HCT116 (cell line): Measurements from ENCODE around the gene MYZAP. TPM values are rescaled to one million over a fixed set of nuclear protein-coding genes. Genes with fewer than 3 reads are reported as not detected.

ENCODE experiments used
- ATAC-seq: fragments of 200-7000 bp; cut with Tn5 transposase; 2 replicates; pipeline ENCODE4 v1.9.1; 2020; ENCODE audit warnings: mild to moderate bottlenecking, moderate library complexity
- BruUV-seq: library from RNA; stranded (reverse); fragments of 400-500 nt; replicated peaks from 2 replicates; lab custom pipeline; 2021; lab: Mats Ljungman, UMichigan
- CTCF ChIA-PET: fragments of 300-600 bp; sonication (Branson Sonifier 250); formaldehyde crosslinking; loops from one replicate; lab custom pipeline; 2021; ENCODE audit warnings: antibody characterized with exemption; lab: Charles Lee
- POLR2A ChIA-PET: fragments of 300-600, 350-600 bp; sonication (Branson Sonifier 250); formaldehyde crosslinking; loops from one replicate; lab custom pipeline; 2021; ENCODE audit warnings: antibody characterized with exemption; lab: Charles Lee
- RAD21 ChIA-PET, 2 experiments: fragments of 300-600 bp; sonication (Branson Sonifier 250); formaldehyde crosslinking; loops; one replicate each; lab custom pipeline; 2023; ENCODE audit warnings: low total read pairs in 2 of 2; ENCODE audit not compliant: uncharacterized antibody in 2 of 2, unreplicated experiment in 2 of 2, low non-redundant PET in 1 of 2; lab: Charles Lee
- DNase-seq: peaks from one replicate; pipeline ENCODE4 v3.0.0-alpha.2; 2010; ENCODE audit warnings: low read depth, low spot score
- H2AFZ ChIP-seq: fragments of 200-600 bp; shearing (Covaris generic), sonication (generic); 2 replicates; pipeline ENCODE4 v1.6.1; 2017; ENCODE audit warnings: low read depth, mixed run types, mixed read lengths, antibody characterized with exemption, low read length; ENCODE audit not compliant: poor library complexity, severe bottlenecking
- H3K27ac ChIP-seq: 2 replicates; pipeline ENCODE4 v1.5.1; 2012; ENCODE audit warnings: low read depth, low read length
- H3K27me3 ChIP-seq: fragments of 200-600 bp; sonication (generic); 2 replicates; pipeline ENCODE4 v1.6.1; 2016; ENCODE audit warnings: mixed run types, low read length, mixed read lengths; ENCODE audit not compliant: insufficient read depth
- H3K36me3 ChIP-seq, 2 experiments: fragments of 200-500 bp in 1 of 2; fragments of 200-600 bp in 1 of 2; sonication (Bioruptor generic) in 1 of 2; sonication (generic) in 1 of 2; 2 replicates each; pipeline versions ENCODE4 v1.5.1 to v1.6.1; 2014 to 2016; ENCODE audit warnings: low read length in 2 of 2, inconsistent platforms in 1 of 2, mixed read lengths in 1 of 2, mixed run types in 1 of 2; ENCODE audit not compliant: insufficient read depth in 2 of 2, control insufficient read depth in 1 of 2
- H3K4me1 ChIP-seq, 2 experiments: fragments of 200-600 bp in 1 of 2; sonication (generic) in 1 of 2; 2 replicates each; pipeline versions ENCODE4 v1.5.1 to v1.6.1; 2012 to 2017; ENCODE audit warnings: low read length in 2 of 2, inconsistent platforms in 1 of 2, mild to moderate bottlenecking in 1 of 2, mixed read lengths in 1 of 2, mixed run types in 1 of 2, moderate library complexity in 1 of 2; ENCODE audit not compliant: insufficient read depth in 2 of 2, control insufficient read depth in 1 of 2
- H3K4me2 ChIP-seq: fragments of 200-600 bp; sonication (generic); 2 replicates; pipeline ENCODE4 v1.6.1; 2017; ENCODE audit warnings: mixed run types, low read length, mixed read lengths
- H3K4me3 ChIP-seq, 2 experiments: fragments of 200-600 bp in 1 of 2; sonication (generic) in 1 of 2; replicated peaks in 1 of 2; 2 replicates each; pipeline ENCODE4 v1.5.1; 2011 to 2016; ENCODE audit warnings: low read length in 2 of 2, control low read depth in 1 of 2, low read depth in 1 of 2, mild to moderate bottlenecking in 1 of 2, mixed read lengths in 1 of 2, mixed run types in 1 of 2
- H3K79me2 ChIP-seq: fragments of 200-600 bp; sonication (generic); 2 replicates; pipeline ENCODE4 v1.6.1; 2017; ENCODE audit warnings: mild to moderate bottlenecking, mixed run types, low read length, moderate library complexity, mixed read lengths; ENCODE audit not compliant: insufficient read depth
- H3K9ac ChIP-seq: fragments of 200-600 bp; sonication (generic); 2 replicates; pipeline ENCODE4 v1.6.1; 2016; ENCODE audit warnings: low read length, mixed read lengths
- H3K9me2 ChIP-seq: fragments of 200-600 bp; sonication (generic), shearing (Covaris generic); 2 replicates; pipeline ENCODE4 v1.6.1; 2017; ENCODE audit warnings: mixed run types, mild to moderate bottlenecking, moderate library complexity; ENCODE audit not compliant: insufficient read depth
- H3K9me3 ChIP-seq, 2 experiments: fragments of 200-500 bp in 1 of 2; fragments of 200-600 bp in 1 of 2; sonication (Bioruptor generic) in 1 of 2; sonication (generic) in 1 of 2; 2 replicates each; pipeline ENCODE4 v1.6.1; 2014 to 2017; ENCODE audit warnings: low read length in 2 of 2, mixed read lengths in 2 of 2, inconsistent platforms in 1 of 2, low read depth in 1 of 2, mild to moderate bottlenecking in 1 of 2, mixed run types in 1 of 2, moderate library complexity in 1 of 2; ENCODE audit not compliant: control insufficient read depth in 1 of 2, insufficient read depth in 1 of 2
- H4K20me1 ChIP-seq: fragments of 200-600 bp; sonication (generic), shearing (Covaris generic); 2 replicates; pipeline ENCODE4 v1.6.1; 2017; ENCODE audit warnings: mixed run types, mild to moderate bottlenecking, moderate library complexity; ENCODE audit not compliant: insufficient read depth
- EGR1 ChIP-seq: IDR thresholded peaks from 2 replicates; pipeline ENCODE4 v1.6.1; 2012; ENCODE audit warnings: low read depth
- EZH2 ChIP-seq: fragments of 200-600 bp; sonication (generic); IDR thresholded peaks from 2 replicates; pipeline ENCODE4 v1.6.1; 2017; ENCODE audit warnings: antibody characterized with exemption, mixed run types
- MAX ChIP-seq: IDR thresholded peaks from 2 replicates; pipeline ENCODE4 v1.6.1; 2012
- RAD21 ChIP-seq: IDR thresholded peaks from 2 replicates; pipeline ENCODE4 v1.6.1; 2012; ENCODE audit warnings: low read depth, mild to moderate bottlenecking
- SP1 ChIP-seq: IDR thresholded peaks from 2 replicates; pipeline ENCODE4 v1.6.1; 2012; ENCODE audit warnings: low read depth
- SRF ChIP-seq: IDR thresholded peaks from 2 replicates; pipeline ENCODE4 v1.6.1; 2012; ENCODE audit warnings: low read depth
- intact Hi-C: fragments of 100-400 bp; cut with micrococcal nuclease; formaldehyde crosslinking; loops from 2 replicates; pipeline ENCODE4 v1.10.0; 2022
- total RNA-seq: library from RNA; stranded (reverse); gene quantifications from one replicate; pipeline ENCODE4 v1.2.1, GENCODE V29; 2021; ENCODE audit not compliant: unreplicated experiment
- TF ChIP-seq, protein P1 (sequence below): IDR thresholded peaks from 2 replicates; pipeline ENCODE4 v1.6.1; 2012

Gene MYZAP
- total RNA-seq, 1 experiment from 2014 or later = 5.8 TPM

- TF ChIP-seq SP1 (no peak), EGR1 (no peak), MAX (no peak)
- TF ChIP-seq, protein P1, sequence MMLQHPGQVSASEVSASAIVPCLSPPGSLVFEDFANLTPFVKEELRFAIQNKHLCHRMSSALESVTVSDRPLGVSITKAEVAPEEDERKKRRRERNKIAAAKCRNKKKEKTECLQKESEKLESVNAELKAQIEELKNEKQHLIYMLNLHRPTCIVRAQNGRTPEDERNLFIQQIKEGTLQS = no peak
- TF ChIP-seq, all 23 proteins: peak for 0
Measured at GRCh38 chr15:57624730-57625129, 33.0 kb downstream of the MYZAP start (continued).

- ChIA-PET RAD21 (no interaction called here), POLR2A (no interaction called here), CTCF (interaction anchor here (1.5 kb wide), 1 partner anchor 66 kb away, joined by 3 read pairs; no protein-coding TSS in a partner anchor)
- Histone ChIP-seq H3K4me3 (no peak overlapping the region), H3K4me1 (no peaks in the 10 kb centered on the region), H3K4me2 (no peak overlapping the region), H4K20me1 (no peaks in the 10 kb centered on the region), H3K9me3 (no peaks in the 10 kb centered on the region), H3K79me2 (no peaks in the 10 kb centered on the region), H3K36me3 (no peaks in the 10 kb centered on the region), H3K27me3 (no peaks in the 10 kb centered on the region), H3K9ac (no peak overlapping the region), H3K9me2 (no peaks in the 10 kb centered on the region), H2AFZ (no peak overlapping the region), H3K27ac (no peak overlapping the region)
- no peak for ATAC-seq
- BruUV-seq = no TSS peak
- TF ChIP-seq EZH2 (no peak), RAD21 (no peak), SRF (no peak)
- DNase-seq = no peak
- intact Hi-C loops = no loop called here
Measured at GRCh38 chr15:57625703-57626448, 34.2 kb downstream of the MYZAP start.
